Peyer's patch (tissue), 4 donors: ENCODE data around the gene CDC42SE2.

Experiments
- POLR2A ChIP-seq, 2 donors: fragments of 450-650 bp; IDR thresholded peaks; one replicate each; pipeline ENCODE4 v1.5.1; 2017; ENCODE audit warnings: antibody characterized with exemption in 2 of 2, mild to moderate bottlenecking in 2 of 2, moderate library complexity in 2 of 2
- TF ChIP-seq, protein P1 (sequence below), 6 experiments: fragments of 450-650 bp in 4 of 6; fragments of 200-600 bp in 2 of 6; sonication (generic) in 1 of 6; IDR thresholded peaks; one replicate each; pipeline ENCODE4 v1.5.1; 2017 to 2019; ENCODE audit warnings: antibody characterized with exemption in 6 of 6, mild to moderate bottlenecking in 3 of 6, moderate library complexity in 1 of 6

DNA sequence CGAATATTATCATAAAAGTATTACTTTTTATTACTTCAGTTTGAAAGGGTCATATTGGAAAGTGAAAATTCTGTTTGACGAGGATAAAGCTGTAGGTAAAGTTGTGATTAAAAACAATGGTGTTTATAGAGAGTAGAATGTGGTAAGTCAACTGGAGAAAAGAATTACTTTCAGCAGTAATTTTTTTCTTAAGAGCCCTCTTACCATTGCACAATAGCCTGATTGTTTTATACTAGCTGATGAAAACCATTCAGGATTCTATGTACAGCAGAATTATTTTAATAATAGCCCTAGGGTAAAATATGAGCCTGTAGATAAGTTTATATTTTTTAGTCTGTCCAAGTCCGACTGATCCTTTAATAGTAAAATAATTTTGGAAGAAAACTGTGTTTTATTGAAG lies 16.6 kb downstream of the CDC42SE2 start:
- TF ChIP-seq, protein P1, sequence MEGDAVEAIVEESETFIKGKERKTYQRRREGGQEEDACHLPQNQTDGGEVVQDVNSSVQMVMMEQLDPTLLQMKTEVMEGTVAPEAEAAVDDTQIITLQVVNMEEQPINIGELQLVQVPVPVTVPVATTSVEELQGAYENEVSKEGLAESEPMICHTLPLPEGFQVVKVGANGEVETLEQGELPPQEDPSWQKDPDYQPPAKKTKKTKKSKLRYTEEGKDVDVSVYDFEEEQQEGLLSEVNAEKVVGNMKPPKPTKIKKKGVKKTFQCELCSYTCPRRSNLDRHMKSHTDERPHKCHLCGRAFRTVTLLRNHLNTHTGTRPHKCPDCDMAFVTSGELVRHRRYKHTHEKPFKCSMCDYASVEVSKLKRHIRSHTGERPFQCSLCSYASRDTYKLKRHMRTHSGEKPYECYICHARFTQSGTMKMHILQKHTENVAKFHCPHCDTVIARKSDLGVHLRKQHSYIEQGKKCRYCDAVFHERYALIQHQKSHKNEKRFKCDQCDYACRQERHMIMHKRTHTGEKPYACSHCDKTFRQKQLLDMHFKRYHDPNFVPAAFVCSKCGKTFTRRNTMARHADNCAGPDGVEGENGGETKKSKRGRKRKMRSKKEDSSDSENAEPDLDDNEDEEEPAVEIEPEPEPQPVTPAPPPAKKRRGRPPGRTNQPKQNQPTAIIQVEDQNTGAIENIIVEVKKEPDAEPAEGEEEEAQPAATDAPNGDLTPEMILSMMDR (IDR thresholded peaks at IDR 0.05), result no peak
- TF ChIP-seq POLR2A (IDR thresholded peaks at IDR 0.05), result no peak
